ENCODE measurements around the gene MAMLD1. TPM values are rescaled to one million over a fixed set of nuclear protein-coding genes. Genes with fewer than 3 reads are reported as not detected.

Gene MAMLD1
- total and polyA plus RNA-seq, 2 of the 8 experiments (the other 6 are each of a cell fraction or from before 2014, with no cell fraction given), result 0.09 to 0.26 TPM

GRCh38 chrX:150522494-150522893 lies 159.4 kb downstream of the MAMLD1 start (continued):
- TF ChIP-seq CTBP2 (IDR thresholded peaks at IDR 0.05; ENCODE audit: borderline replicate concordance, insufficient read depth, insufficient read length, low read length) (no peak), TBP (IDR thresholded peaks at IDR 0.05; ENCODE audit: low read depth, low read length) (no peak), NRF1 (IDR thresholded peaks at IDR 0.05; ENCODE audit: low read depth, low read length) (no peak)
